GM19463 (cell line): Measurements from ENCODE around the gene TIPRL.
"Not testable (repeated sequence)": the region's sequence is repeated elsewhere in the genome, so short reads cannot be mapped to it uniquely, and the experiment has no call there.

Experiments used
- ATAC-seq: cut with Tn5 transposase; IDR thresholded peaks from one replicate; pipeline ENCODE4 v1.9.1; 2021; ENCODE audit warnings: mild to moderate bottlenecking, moderate library complexity; ENCODE audit not compliant: unreplicated experiment

The TIPRL gene

DNA sequence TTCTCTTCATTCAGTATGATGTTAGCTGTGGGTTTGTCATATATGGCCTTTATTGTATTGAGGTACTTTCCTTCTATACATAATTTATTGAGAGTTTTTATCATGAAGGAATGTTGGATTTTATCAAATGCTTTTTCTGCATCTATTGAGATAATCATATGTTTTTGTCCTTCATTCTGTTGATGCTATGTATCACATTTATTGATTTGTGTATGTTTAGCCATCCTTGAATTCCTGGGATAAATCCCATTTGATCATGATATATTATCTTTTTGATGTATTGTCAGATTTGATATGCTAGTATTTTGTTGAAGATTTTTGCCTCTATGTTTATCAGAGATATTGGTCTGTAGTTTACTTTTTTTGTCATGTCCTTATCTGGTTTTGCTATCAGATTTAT lies 21.1 kb upstream of the TIPRL start:
- no peak for ATAC-seq

DNA sequence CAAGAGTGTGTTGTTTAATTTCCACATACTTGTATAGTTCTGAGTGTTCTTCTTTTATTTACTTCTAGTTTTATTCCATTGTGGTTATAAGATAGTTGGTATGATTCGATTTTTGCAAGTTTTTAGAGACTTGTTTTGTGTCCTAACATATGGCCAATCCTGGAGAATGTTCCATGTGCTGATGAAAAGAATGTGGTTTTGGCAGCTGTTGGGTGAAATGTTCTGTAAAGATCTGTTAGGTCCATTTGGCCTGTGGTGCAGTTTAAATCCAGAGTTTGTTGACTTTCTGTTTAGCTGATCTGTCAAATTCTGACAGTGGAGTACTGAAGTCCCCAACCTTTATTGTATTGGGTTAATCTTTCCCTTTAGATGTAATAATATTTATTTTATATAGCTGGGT lies 19.5 kb upstream of the TIPRL start:
- ATAC-seq: no peak

DNA sequence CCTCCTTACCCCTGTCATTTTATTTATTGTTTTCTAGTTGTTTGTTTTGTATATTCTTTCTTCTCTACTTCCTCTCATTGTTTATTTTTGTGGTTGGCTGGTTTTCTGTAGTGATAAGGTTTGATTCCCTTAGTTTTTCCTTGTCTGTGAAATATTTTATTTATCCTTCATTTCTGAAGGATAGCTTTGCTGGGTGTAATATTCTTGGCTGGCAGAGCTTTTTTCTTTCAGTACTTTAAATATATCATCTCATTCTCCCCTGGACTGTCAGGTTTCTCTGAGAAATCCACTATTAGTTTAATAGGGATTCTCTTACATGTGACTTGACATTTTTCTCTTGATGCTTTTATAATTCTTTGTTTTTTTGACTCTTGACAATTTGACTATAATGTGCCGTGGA lies 18.8 kb upstream of the TIPRL start:
- no peak for ATAC-seq

- no peak for ATAC-seq
Measured at GRCh38 chr1:168161459-168161858, 17.3 kb upstream of the TIPRL start.

DNA sequence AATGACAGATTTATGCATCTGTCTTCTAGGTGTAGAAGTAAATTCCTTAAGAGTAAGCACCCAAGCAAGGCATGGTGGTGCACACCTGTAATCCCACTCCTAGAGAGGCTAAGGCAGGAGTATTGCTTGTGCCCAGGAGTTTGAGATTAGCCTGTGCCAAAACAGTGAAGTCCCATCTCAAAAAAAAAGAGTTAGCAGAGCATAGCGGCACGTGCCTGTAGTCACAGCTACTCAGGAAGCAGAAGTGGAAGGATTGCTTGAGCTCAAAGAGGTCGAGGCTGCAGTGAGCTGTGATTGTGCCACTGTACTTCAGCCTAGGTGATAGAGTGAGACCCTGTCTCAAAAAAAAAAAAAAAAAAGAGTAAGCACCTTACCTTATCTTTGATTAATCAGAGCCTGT lies 15.1 kb upstream of the TIPRL start:
- no peak for ATAC-seq

- no peak for ATAC-seq
Measured at GRCh38 chr1:168164771-168165170, 14.0 kb upstream of the TIPRL start.

DNA sequence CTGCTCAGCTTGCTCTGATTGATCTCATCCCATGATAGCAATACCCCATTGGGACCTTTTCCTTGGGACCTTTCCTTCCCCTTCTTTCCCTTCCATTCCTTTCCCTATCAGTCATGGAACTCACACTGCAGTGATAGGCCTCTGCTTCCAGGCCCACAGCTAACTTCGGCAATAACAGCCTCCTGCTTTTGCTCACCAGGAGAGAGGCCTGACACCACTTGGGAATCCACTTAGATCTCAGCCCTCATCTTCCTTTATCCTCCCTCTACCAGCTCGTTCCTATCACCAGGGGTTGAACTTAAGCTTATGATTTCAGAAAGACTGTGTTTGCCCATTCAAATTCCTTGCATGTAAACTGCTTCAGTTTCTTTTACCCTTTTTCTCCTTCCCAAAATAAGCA lies 11.0 kb upstream of the TIPRL start:
- no peak for ATAC-seq

DNA sequence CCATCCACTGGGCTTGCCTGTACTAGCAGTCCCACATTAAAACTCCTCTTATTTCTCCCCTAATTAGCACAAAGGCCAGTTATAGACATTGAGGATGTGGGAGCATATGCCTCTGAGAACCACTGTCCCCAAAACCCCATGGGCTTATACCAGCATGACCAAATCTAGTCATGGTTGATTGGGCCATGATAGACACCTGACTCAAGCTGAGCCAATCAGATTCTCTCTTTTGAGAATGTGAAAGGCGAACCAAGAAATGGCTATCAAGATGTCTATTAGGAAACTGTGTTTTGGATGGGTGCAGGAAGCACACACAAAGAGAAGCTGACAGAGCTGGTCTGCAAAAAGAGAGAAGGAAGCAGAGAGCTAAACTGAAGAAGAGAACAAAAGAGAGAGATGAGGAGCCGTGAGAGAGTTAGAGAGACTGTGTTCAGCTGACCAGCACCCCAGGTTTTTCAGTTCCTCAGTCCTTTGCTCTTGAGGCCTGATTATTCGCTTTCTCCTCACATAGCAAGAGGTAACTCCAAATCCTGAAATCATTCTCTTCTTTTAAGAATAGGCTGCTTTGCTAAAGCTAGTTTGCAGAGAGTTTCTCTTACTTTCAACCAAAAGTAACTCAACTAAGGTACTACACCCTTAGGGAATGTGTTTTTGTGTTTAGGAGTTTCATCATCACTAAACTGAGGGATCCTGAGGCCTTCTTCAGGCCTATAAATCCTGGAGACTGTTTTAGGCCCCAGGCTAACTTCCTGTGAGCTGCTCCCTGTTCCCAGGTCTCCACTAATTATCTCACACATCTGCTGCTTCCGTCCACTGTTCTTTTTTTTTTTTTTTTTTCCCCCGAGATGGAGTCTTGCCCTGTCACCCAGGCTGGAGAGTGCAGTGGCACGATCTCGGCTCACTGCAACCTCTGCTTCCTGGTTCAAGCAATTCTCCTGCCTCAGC lies 7.9 kb upstream of the TIPRL start:
- ATAC-seq: no peak

DNA sequence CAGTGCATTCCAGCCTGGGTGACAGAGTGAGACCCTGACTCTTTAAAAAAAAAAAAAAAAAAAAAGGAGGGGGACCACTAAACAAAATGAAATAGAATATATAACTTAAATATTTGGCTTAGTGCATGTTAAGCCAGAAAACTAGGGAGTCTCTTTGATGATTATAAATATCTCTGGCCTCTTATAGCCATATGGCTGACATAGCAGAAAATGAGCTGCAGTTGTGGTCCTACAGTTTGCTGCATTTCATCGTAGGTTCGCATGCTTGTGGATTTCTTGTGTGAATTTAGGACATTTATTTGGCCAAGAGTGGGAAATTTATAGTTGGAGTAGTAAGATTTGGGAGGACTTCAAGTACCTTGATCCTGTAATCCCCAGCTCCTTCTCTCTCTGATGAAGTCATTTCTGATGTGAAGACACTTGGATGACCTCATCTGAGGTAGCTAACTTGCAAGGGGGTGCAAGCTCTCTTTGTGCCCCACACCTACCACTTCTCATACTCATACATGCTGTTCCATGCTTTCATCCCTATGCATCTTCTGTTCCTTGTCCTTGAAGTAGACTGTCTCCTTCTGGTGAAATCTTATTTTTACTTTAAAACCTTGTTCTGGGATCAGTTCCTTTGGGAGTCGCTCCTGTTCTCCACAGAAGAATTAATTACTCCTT lies 6.4 kb upstream of the TIPRL start:
- ATAC-seq: no peak

DNA sequence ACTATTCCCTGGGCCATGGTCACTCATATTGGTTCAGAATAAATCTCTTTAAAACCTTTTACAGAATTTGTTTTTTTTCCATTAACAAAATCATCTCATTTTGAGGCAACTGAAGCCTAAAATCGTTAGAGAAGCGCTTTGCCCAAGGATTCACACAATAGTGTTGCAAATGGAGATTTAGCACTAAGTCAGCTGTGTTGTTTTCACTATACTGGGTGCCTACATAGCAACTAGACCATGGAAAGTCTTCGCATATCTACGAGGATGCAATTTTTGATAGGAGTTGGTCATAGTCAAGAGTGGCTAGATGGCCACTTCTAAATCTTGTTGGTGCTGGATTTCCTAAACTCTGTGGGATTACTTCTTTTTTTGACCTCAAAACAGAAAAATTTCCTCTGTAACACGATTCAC lies 530 bp upstream of the TIPRL start:
- ATAC-seq: no peak

- no peak for ATAC-seq
Measured at GRCh38 chr1:168179438-168180147, 831 bp downstream of the TIPRL start.

DNA sequence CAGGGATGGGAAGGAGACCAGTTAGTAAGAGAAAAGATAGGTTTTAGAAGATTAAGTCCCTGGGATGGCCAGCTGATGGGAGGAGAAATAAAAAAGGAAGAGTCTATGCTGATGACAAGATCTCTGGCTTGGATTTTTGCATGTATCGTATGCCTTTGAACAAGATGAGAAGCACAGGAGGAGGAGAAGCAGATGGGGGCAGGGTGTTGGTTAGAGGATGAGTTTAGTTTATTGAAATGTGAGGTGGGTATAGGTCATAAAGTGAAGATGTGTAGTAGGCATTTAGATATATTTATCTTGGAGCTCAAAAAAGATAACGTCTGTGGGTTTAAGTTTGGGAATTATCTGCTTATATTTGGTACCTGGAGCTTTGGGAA lies 1.4 kb downstream of the TIPRL start:
- ATAC-seq: no peak

GRCh38 chr1:168181063-168181720 lies 2.4 kb downstream of the TIPRL start:
- ATAC-seq: not testable (repeated sequence)

GRCh38 chr1:168187177-168187576 lies 8.4 kb downstream of the TIPRL start:
- ATAC-seq: no peak

GRCh38 chr1:168190403-168190802 lies 11.6 kb downstream of the TIPRL start:
- ATAC-seq: no peak

DNA sequence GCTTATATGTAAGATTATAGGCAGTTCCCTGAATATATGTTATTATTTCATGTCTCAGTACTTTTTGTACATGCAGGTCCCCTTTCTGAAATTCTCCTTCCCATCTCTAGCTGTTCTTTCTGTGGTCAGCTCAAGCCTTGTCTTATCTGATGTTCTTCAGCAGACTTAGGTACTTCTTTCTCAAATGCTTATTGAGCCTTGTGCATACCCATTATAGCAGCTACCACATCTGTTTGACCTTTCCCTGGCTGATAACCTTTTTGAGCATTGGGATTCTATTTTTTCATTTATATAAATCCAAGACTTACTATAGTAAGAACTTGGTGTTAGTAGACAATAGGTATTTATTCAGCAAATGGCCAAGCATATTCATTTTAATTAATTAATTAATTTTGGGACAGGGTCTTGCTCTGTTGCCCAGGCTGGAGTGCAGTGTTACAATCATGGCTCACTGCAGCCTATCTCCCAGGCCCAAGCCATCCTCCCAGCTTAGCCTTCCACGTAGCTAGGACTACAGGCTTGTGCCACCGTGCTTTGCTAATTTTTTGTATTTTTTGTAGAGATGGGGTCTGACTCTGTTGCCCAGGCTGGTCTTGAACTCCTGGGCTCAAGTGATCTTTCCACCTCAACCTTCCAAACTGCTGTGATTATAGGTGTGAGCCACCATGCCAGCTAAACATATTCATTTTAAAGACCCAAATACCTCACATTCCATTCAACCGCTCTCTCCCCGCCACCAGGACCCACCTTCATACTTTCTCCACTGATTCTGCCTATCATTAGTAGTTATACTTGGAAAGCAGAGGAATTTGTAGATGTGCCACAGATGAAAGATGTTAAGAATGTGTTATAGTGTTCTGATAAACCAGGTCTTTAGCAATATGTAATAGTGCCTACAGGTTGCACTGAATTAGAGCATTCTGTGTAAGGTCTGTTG lies 16.7 kb downstream of the TIPRL start:
- no peak for ATAC-seq

DNA sequence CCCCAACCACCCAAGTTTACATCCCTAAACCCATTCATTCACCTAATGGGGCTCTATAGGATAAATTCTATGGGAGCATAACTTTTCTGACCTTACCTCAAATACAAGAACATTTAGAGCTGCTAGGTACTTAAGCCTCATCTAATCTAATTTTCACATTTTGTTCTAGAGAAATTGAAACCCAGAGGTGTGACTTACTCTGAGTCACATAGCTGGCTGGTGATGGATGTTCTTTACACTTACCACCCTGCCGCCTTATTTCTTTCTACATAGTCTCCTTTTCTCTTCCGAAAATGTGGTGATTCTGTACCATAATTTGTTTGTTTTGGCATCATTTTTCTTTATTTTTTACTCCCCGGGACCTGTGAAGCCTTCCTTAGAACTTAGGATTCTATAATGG lies 20.3 kb downstream of the TIPRL start:
- ATAC-seq: no peak

DNA sequence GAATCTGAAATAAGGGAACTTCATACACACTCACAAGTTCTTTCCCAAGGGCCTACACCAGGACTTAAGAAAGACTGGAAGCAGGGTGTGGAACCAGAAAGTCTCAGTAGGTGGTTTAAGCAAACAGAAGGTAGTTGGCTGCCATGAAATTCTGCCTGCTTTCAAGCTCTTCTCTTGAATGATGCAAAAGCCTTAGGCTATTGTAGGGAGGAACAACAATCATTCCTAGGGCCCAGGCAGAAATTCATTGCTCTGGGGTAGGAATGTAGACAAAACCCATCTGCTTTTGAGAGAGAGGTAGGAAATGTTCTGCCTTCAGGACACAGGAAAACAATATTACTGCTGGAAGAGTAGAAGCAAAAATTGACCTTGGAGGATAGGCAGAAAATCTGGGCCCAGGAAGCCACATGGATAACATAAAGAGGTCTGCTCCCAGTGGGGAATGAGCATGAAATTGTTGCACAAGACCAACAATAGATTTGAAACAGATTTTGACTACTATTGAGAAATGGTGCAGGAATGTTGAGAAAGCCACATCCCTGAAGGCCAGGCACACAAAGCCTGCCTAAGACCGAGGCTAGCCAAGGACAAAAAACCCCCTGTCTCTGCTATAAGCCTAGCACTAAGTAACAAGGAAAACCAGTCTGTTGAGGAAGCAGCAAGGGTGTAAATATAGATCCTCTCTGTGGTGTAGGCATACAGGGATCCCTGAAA lies 24.3 kb downstream of the TIPRL start:
- ATAC-seq: no peak

GRCh38 chr1:168206111-168206510 lies 27.3 kb downstream of the TIPRL start:
- ATAC-seq: no peak
